Activated CD4-positive, alpha-beta T cell treated with anti-CD3 and anti-CD28 coated beads for 48 hours (primary cell): ENCODE results near the gene GRK6.
"Not testable (repeated sequence)": the region's sequence is repeated elsewhere in the genome, so short reads cannot be mapped to it uniquely, and the experiment has no call there.

Experiments
- DNase-seq: peaks from one replicate; pipeline ENCODE4 v3.0.0-alpha.2; 2020

The GRK6 gene

DNA sequence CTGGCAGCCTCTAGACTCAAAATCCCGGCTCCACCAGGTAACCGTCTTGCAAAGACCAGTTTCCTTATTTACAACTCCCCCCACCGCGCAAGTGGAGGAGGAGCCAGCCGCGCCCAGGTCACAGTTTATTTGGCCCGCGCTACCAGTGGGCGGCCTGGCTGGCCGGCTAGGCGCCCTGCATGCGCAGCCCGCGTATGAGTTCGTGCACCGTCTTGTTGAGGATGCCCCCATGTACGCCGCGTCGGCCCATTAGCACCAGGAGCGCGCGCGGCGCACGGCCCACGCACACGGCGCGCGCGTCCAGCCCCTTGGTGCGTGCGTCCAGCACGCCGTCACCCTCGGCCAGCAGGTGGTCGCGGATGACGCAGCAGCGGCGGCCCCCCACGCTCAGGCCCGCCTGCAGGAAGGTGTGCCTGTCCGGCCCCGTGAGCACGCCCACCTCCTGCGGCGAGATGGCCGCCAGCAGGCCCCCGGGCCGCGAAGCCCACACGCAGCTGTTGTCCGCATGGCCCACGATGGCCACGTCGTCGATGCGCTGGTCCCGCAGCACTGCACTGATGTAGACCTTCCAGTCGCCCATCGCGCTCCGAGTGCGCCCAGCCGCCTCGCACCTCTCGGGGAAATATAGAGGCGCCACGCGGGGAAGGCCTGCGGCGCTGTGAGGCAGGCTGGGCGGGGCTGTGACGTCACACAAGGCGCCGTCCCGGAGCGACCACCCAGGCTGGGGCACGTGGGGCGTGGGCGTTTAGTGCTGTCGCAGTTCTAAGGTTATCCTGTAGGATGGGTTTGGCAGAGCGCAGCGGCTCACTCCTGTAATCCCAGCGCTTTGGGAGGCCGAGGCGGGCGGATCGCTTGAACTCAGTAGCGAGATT is 26.2 kb upstream of the GRK6 start, which contains the start of gene PFN3:
TSS of gene PFN3 (minus strand) at position 665 of the 872 bp plus-strand sequence. CDS start at position 580, 85 bp downstream.
- peak; percentile 31 for DNase-seq

- peak; percentile 84 for DNase-seq
Measured at GRCh38 chr5:177402271-177403043, 24.0 kb upstream of the GRK6 start.

DNA sequence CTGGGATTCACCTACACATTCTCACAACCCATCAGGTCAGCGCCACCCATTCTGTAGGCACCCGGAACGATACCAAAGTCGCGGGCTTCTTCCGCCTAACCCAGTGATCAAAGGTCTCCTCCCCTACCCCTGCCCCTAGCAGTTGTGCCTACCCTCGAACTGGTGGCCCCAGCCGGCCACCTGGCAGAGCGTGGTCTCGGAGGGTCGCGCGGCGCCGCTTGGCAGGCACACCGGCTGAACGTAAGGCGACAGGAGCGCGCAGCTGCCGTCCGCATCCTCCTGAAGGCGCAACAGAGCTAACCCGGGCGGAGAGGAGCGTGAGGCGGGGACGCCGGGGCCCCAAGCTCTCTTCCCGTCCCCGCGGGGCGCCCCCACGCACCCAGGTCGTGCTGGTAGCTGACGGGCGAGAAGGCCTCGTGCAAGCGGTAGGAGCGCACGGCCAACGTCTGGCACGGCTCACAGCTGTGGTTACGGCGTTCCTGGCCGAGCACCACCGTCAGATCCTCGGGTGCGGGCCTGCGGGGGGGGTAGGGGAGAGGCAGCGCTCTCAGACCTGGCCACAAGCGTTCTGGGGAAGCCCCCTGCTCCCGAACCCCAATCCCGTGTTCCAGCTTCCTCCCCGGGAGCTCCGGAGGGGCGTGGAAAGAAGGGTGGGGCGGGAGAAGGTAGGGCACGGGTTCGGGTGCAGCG is 23.2 kb upstream of the GRK6 start:
- DNase-seq: peak; percentile 66

- peak; percentile 89 for DNase-seq
Measured at GRCh38 chr5:177403792-177404640, 22.5 kb upstream of the GRK6 start.

DNA sequence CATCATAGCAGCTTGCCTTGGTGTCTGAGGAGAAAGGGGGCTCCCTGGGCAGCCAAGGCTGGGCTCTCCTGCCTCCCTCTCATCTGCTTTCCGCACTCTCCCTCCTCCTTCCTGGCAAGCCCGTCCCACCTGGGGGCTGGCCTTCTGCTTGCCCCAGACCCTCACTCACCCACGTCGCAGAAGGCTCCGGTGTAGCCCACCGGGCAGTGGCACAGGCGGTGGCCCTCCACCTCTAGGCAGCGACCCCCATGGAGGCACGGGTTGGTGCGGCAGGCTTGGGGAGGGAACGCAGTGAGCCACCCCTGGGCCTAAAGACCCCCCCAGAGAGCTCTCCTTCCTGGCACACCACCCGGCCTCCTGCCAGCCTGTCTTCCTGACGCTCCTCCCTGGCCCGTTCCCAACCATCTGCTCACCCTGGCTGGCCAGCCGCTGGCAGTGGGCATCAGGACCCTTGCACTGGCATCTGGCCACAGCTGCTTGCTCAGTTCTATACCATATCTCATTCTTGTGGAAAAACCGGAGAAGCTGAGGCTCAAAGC is 21.8 kb upstream of the GRK6 start:
- no peak for DNase-seq

- no peak for DNase-seq
Measured at GRCh38 chr5:177405312-177405711, 21.2 kb upstream of the GRK6 start.

DNA sequence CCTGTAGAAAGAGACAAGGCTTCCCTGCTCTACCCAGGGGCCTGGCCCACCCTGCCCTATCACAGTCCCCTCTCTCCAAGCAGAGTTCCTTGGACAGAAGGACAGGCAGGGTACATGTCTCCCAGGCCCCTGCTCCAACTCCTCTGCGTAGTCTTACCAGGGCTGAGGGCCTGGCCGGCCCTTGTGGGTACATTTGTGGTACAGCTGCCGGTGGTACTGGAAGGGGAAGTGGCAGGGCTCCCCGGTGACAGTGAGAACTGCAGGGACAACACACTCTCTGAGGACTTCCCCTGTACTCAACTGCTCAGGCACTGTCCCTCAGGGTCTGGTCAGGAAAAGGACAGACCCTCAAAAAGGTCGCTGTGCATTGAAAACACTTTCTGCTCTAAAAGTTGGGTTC is 20.7 kb upstream of the GRK6 start:
- DNase-seq: no peak

GRCh38 chr5:177409043-177409801 is 17.3 kb upstream of the GRK6 start, which contains the start of gene F12:
F12 (minus strand) TSS chr5:177409564; CDS start chr5:177409527, 37 bp downstream.
- no peak for DNase-seq

DNA sequence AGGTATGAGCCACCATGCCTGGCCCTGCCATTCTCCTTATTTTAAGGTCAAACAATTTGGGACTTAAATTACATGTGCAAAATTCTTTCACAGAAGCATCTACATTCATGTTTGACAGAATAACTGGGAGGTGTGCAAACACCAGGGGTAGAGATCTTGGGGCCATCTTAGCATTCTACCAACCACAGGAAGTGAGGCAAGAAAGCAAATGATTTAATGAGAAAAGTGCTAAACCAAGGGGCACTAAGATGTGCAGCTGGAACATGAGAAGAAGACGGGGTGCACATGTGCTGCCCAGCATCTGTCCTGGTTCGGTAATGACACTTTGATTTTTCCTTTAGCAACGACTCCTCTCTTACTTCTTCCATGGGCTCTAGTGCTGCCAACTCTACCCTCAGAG is 15.9 kb upstream of the GRK6 start:
- DNase-seq: no peak

GRCh38 chr5:177412603-177413233 is 13.8 kb upstream of the GRK6 start:
- peak; percentile 40 for DNase-seq

GRCh38 chr5:177414481-177414880 is 12.0 kb upstream of the GRK6 start:
- DNase-seq: no peak

DNA sequence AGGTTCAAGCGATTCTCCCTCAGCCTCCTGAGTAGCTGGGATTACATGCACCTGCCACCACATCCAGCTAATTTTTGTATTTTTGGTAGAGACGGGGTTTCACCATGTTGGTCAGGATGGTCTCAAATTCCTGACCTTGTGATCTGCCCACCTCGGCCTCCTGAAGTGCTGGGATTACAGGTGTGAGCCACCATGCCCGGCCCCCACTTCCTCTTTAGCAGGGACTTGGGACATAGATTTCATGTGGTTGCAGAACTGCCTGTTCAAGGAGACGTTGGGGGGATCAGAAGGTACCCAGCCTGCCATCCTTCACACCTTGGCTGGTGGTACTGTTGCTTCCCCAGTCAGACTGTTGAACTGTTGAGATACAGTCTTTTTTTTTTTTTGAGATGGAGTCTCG is 9.4 kb upstream of the GRK6 start:
- not testable (repeated sequence) for DNase-seq

- DNase-seq: no peak
Measured at GRCh38 chr5:177419046-177419445, 7.4 kb upstream of the GRK6 start.

DNA sequence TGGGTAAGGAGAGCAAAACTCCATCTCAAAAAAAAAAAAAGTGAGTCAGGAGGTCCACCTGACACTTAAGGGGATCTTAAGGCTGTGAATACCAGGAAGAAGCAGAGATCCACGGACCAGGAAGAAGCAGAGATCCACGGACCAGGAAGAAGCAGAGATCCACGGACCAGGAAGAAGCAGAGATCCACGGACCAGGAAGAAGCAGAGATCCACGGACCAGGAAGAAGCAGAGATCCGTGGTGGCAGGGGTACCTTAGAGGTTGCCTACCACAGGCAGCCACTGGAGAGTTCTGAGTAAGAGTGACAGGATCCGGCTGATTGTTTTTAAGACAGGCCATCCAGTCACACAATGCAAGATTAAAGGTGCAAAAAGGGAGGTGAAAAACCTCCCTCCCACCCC is 6.0 kb upstream of the GRK6 start:
- not testable (repeated sequence) for DNase-seq

GRCh38 chr5:177421062-177421798 is 5.2 kb upstream of the GRK6 start:
- DNase-seq: no peak

DNA sequence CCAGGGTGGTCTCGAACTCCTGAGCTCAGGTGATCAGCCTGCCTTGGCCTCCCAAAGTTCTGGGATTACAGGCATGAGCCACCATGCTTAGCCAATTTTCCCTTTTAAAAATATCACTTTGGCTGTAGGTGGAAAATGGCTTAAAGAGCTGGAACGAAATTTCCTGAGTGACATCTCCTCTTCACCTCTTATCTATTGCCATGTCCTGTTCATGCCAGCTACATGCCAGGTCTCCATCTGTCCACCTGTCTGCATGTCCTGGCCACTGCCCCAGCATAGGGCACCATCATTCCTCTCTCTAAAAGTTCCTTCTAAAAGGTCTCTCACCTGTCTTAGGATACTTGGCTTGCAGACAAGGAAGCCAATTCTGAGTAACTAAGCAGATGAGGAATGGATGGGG is 2.8 kb upstream of the GRK6 start:
- no peak for DNase-seq

DNA sequence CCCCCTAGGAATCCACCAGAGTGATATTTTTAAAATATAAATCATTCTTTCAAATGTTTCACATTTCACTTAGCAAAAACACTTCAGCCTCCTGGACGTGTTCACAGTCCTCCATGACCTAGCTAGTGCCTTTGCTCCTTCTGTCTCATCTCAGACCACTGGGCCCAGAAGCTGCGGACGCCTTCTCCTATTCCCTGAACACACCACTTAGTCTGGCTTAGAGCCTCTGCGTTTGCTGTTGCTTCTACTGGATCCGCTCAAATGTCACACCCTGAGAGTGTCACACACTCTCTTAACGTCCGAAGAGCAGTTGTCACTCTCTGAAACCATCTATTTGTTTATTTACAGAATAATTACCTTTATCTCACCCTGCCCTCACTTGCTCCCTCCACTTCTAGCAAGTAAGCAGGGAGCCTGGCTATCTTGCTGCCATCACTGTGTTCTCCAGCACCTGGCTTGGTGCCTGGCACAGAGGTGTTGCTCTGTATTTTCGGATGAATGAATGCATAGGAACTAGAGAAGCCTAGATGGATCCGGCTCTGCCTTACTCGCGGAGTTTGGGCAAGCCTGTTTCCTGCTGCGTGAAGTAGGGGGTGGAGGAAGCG is 1.2 kb upstream of the GRK6 start:
- no peak for DNase-seq

- DNase-seq: peak; percentile 100
Measured at GRCh38 chr5:177425801-177426565, 493 bp upstream of the GRK6 start.
